Raji (cell line): ENCODE measurements around the gene SRMS.

Experiments
- POLR2A ChIP-seq: IDR thresholded peaks from 2 replicates; pipeline ENCODE4 v1.6.1; 2011; ENCODE audit warnings: low read depth, low read length, control low read depth; ENCODE audit not compliant: insufficient read depth

The SRMS gene

GRCh38 chr20:63530788-63531160 lies 16.8 kb downstream of the SRMS start:
- no peak for TF ChIP-seq POLR2A

GRCh38 chr20:63529861-63530787 lies 17.4 kb downstream of the SRMS start:
- TF ChIP-seq POLR2A = no peak

GRCh38 chr20:63529180-63529860 lies 18.2 kb downstream of the SRMS start:
- TF ChIP-seq POLR2A = no peak

DNA sequence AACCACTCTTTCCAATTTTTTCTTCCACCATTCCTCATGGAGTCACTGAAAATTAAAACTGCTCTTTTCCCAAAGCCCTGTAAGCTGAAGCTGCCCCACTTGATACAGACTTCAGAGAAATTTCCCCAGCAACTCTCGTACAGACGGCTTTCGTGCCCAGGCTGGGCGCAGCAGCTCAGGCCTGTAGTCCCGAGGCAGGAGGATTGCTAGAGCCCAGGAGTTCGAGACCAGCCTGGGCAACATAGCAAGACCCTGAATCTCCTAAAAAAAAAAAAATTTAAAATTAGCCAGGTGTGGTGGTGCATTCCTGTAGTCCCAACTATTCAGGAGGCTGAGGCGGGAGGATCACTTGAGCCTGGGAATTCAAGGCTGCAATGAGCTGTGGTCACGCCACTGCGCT lies 20.4 kb downstream of the SRMS start:
- TF ChIP-seq POLR2A = no peak

- TF ChIP-seq POLR2A = peak; percentile 28; the same call in 1 of the 2 replicates
Observed at GRCh38 chr20:63525971-63526370, 21.6 kb downstream of the SRMS start.

DNA sequence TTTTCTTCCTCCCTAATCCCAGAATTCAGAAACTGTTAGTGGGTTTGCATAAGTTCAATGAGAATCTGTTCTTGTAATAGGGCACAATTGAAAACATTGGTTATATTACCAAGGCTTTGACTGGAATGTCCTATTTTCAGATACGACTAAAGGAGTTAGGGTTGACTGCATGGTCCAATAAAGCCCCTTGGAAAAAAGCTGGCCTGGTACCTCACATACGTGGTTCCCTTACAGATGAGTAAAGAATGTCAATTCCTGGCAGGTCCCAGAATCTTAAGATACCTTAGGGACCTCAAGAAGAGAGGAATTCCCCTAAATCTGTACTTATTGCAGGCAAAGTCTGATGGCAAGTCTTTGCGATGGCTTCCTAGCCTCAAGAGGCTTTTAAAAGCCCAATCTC lies 22.4 kb downstream of the SRMS start:
- no peak for TF ChIP-seq POLR2A

DNA sequence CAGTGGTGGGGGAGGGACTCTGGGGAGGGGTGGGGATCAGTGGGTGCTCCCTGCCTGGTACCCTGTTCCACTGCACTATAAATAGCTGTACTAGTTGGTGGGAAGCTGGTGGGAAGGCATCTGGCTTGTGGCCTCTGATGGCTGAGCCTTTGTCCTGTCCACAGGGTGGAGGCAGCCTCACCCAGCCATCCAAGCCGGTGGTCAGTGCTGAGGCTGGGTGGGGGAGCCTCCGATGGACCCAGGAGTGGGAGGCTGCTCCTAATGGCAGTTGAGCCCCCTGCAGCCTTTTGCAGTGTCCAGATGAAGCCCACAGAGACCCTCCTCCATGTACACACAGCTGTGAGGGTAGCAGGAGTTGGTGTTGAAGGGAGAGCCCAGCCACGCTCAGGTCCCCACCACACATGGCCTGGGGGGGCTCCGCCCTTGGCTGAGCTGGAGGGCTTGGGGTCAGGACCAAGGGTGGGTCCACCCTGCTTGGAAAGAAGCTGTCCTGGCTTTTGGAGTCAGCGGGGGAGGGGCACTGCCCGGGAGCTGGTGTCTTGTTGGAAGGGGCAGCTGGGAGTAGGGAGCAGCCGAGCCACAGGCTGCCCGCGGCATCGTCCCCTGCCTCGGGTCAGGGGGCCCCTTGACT lies 24.5 kb downstream of the SRMS start:
- TF ChIP-seq POLR2A = no peak

DNA sequence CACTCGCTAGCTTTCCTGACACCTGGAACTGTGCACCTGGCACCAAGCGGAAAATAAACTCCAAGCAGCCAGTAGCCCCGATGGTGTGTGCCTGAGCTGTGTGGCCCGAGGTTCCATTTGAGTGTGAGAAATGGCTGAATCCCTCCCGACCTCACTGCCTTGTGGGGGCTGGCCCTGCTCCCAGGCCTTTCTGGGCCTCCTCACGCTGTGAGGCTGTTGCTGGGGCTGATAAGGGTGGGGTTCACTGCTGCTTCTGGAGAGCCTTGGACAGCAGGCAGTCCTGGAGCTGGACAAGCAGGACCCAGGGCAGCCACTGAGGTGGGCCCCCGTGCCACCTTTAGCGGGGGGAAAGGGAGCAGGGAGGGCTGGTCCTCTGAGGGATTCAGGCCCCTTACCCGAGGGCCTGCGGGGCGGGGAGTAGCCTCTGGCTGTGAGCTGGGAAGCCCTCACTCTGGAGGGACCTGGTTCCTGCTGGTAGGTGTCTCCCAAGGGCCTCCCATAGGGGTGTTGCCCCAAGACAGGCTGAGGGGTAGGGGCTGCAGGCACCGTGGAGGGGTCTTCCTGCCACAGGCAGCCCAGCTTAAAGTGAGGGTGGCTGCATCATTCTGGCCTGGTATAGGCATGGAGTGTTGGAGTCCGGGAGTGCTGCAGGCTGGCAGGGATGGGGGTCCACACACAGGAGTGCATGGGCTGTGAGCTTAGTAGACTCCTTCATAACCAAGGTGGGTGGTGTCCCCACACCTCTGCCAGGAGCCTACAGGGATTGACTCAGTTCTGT lies 25.3 kb downstream of the SRMS start:
- no peak for TF ChIP-seq POLR2A

DNA sequence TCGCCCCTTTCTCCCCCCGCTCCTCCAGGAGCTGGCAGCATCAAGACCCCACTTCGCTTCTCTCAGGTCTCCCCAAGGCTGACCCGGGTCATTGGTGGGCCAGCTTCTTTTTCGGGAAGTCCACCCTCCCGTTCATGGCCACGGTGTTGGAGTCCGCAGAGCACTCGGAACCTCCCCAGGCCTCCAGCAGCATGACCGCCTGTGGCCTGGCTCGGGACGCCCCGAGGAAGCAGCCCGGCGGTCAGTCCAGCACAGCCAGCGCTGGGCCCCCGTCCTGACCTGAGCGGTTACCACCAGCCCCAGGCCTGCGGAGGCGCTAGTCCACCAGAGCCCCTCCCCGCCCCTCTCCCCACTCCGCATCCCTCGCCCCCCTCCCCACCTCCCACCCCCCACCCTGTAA lies 25.9 kb downstream of the SRMS start:
- no peak for TF ChIP-seq POLR2A

DNA sequence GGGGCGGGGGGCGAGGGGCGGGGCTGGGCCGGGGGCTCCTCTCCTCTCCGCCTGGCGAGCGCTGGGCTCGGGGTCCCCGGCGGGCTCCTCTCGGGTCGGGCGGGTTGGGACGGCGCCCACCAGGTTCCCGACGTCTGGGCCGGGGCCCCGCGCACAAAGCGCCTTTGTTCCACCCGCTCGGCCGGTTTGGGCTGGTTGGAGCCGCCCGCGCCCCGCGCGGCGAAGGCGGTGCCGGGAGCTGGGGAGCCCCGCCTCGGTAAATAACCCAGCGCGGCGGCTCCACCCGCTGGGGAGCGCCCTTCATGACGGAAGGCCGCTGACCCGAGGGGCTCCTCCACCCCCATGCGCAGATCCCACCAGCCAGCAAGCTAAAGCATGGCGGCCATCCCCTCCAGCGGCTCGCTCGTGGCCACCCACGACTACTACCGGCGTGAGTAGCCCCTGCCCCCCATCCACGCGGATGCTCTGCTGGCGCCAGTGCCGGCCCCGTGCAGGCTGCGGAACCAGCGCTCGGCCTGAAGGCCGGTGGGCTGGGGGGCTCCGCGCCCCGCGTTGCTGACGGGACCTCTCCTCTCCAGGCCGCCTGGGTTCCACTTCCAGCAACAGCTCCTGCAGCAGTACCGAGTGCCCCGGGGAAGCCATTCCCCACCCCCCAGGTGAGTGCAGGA lies 26.5 kb downstream of the SRMS start:
- TF ChIP-seq POLR2A = no peak

- peak; percentile 88 for TF ChIP-seq POLR2A
Observed at GRCh38 chr20:63520504-63520933, 27.0 kb downstream of the SRMS start, which contains the start of gene PPDPF. Gene PPDPF (plus strand): TSS chr20:63520765. CDS start chr20:63521309, 544 bp downstream.

- no peak for TF ChIP-seq POLR2A
Observed at GRCh38 chr20:63519668-63520503, 27.7 kb downstream of the SRMS start.

DNA sequence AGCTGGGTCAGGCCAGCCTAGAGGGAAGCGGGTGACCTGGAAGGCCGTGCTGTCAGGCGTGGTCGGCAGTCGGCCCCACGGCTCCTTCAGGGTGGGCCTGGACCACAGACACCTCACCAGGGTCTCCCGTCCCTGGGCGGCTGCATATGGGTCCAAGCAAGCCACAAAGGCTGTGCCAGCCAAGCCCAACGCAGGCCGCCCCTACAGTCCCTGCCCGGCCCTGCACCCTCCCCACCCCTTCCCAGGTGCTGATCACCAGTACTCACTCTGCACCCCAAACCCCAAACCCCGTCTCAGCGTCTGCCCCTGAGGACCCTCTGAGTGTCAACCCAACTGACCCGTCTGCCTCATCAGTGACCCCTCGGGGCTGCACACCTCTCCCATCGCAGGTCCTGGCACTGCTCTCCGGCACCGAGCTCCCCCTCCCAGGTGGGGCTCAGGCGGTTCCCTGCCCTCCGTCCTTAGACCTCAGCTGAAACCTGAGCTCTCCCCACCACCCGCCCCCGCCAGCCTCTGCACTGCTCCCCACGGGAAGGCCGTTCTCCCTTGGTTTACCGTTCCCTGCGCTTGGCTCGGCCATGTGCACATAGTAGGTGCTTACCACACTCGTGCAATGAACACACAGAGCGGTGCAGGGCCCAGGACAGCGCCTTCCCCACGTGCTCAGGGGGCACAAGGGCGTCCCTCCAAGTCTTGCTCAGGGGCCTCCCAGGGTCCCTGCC lies 28.4 kb downstream of the SRMS start:
- no peak for TF ChIP-seq POLR2A
